GM12865 (cell line): ENCODE results near the gene EXOC4.

ENCODE experiments used
- DNase-seq: peaks from one replicate; pipeline ENCODE4 v3.0.0; 2010; ENCODE audit warnings: low read depth
- H3K4me3 ChIP-seq: 2 replicates; pipeline ENCODE4 v1.5.1; 2011; ENCODE audit warnings: mild to moderate bottlenecking, low read depth, low read length, control low read depth
- TF ChIP-seq, protein P1 (sequence below): IDR thresholded peaks from 2 replicates; pipeline ENCODE4 v1.5.1; 2011; ENCODE audit warnings: low read length, control low read depth, low read depth, inconsistent platforms; ENCODE audit not compliant: insufficient read depth; ENCODE audit errors: missing control alignments

The EXOC4 gene

DNA sequence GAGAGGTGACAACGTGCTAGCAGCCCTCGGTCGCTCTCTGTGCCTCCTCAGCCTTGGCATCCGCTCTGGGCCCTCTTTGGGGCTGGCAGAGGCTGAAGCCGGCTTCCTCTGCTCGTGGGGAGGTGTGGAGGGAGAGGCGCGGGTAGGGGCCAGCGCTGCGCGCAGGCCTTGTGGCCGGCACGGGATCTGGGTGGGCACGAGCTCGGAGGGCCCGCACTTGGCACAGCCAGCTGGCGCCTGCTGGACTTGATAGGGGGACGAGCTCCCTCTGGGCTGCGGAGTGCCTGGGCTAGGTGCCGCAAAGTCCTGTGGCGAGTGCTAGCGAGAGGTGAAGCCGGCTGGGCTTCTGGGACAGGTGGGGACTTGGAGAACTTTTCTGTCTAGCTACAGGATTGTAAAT is 170.7 kb downstream of the EXOC4 start:
- H3K4me3 ChIP-seq = no peak overlapping the region
- TF ChIP-seq, protein P1, sequence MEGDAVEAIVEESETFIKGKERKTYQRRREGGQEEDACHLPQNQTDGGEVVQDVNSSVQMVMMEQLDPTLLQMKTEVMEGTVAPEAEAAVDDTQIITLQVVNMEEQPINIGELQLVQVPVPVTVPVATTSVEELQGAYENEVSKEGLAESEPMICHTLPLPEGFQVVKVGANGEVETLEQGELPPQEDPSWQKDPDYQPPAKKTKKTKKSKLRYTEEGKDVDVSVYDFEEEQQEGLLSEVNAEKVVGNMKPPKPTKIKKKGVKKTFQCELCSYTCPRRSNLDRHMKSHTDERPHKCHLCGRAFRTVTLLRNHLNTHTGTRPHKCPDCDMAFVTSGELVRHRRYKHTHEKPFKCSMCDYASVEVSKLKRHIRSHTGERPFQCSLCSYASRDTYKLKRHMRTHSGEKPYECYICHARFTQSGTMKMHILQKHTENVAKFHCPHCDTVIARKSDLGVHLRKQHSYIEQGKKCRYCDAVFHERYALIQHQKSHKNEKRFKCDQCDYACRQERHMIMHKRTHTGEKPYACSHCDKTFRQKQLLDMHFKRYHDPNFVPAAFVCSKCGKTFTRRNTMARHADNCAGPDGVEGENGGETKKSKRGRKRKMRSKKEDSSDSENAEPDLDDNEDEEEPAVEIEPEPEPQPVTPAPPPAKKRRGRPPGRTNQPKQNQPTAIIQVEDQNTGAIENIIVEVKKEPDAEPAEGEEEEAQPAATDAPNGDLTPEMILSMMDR = no peak
- DNase-seq = no peak

DNA sequence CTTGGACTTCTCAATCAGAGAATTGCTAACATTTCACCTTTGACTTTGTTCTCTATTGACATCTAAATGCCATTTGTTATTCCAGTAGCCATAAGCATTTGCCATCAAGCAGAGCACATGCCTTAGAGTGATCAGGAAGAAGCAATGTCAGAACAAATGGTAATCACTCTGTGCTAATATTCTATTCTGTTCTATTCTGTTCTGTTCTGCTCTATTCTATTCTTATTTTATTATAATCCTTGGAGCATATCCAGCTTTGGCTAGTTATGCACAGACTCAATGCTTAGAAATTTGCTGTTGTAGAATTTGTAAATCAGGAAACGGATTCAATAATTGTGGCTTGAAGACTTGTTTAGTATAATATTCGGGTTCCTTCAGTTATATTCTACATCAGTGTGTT is 175.4 kb downstream of the EXOC4 start:
- DNase-seq = no peak
- H3K4me3 ChIP-seq = no peak overlapping the region
- TF ChIP-seq, protein P1 = no peak

DNA sequence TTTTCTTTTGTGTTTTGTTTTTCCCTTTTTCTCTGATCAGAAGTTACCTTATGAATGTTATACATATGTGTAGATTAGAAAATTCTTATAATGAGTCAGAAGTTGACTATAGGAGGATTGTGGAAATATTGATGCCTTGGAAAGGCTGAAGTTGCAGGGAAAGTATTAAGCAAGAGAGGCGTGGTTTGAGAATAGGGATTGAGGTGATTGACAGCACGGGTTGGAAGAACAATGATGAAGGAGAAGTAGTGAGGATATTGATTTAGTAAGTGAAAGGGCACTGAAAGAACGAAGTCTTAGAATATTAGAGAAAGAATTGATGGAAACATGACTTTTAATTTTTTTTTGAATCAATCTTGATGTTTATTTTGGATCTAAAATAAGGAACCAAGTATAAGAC is 176.0 kb downstream of the EXOC4 start:
- TF ChIP-seq, protein P1 = no peak
- no peak overlapping the region for H3K4me3 ChIP-seq
- no peak for DNase-seq

DNA sequence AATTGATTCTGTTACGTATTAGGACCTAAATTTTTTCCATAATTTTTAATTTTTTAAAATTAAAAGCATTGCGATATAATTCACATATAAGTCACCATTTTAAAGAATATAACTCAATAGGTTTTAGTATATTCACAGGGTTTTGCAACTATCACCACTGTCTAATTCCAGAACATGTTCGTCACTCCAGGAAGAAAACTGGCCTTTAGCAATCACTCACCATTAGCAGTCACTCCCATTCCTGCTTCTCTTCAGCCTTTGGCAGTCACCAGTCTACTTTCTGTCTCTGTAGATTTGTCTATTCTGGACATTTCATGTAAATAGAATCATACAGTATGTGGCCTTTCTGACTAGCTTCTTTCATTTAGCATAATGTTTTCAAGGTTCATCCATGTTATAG is 176.5 kb downstream of the EXOC4 start:
- no peak overlapping the region for H3K4me3 ChIP-seq
- TF ChIP-seq, protein P1 = no peak
- DNase-seq = no peak

DNA sequence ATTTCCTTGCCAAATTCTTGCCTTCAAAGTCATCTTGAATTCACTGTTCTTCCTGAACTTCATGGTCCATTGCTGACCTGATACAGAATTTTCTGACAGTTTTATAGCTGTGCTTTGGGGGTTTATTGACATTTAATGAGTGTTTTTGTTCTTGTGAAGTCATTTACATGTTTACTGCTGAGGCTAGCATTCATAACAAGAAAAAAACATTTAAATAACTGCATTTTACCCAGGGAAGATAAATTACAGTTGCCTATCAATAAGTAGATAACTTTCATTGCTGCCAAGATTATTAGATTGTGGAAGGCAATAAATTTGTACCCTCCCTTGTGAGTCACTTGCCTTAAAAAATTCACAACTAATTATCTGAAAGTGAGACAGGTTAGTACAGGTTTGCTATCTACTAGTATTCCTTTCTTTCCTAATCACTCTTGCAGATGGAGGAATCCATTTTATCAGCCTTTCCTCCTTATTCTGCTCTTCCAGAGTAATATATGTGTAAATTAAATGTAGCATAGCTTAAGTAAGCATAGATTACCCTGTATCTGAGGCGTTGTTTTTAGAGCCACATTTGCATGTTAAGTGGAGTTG is 178.4 kb downstream of the EXOC4 start:
- TF ChIP-seq, protein P1 = no peak
- no peak overlapping the region for H3K4me3 ChIP-seq
- no peak for DNase-seq

DNA sequence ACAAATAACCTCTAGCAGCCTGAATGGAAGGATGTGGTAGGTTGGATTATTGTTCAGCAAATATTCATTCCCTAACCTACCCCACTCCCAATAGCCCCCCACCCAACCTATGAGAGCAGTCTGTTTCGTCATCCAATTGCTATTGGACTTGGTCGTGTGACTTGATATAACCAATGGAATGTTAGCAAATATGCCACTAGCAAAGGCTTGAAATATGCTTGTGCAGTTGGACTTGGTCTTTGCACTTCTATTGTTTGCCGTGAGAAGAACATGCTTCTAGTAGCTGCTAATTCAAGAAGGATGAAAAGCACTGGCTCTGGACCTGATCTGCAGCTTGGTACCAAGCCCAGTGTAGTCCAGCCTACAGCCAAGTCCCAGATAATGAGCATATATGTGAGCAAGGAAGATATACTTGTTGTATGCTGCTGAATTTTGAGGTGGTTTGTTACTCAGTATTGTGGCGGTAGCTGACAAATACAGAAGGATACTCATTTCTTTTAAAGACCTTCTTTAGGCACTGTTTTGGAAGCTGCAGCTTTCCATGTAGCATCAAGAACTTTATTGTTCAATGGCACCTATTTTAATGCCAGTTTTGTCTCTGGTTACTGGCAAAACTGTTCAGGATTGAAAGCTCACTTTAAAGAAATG is 180.4 kb downstream of the EXOC4 start:
- no peak overlapping the region for H3K4me3 ChIP-seq
- TF ChIP-seq, protein P1 = no peak
- DNase-seq = no peak
